Erythroblast (primary cell): ENCODE measurements around the gene GPC3.

ENCODE experiments used
- DNase-seq, 2 experiments: peaks; one replicate each; lab custom pipeline; 2025; lab: John Stamatoyannopoulos, UW
- GATA1 ChIP-seq: IDR thresholded peaks from 2 replicates; pipeline ENCODE4 v1.6.1; 2011; ENCODE audit warnings: low read depth, mild to moderate bottlenecking, control low read depth, low read length, moderate library complexity
- POLR2A ChIP-seq: IDR thresholded peaks from 2 replicates; pipeline ENCODE4 v1.6.1; 2011; ENCODE audit warnings: mild to moderate bottlenecking, low read length

GPC3 gene

DNA sequence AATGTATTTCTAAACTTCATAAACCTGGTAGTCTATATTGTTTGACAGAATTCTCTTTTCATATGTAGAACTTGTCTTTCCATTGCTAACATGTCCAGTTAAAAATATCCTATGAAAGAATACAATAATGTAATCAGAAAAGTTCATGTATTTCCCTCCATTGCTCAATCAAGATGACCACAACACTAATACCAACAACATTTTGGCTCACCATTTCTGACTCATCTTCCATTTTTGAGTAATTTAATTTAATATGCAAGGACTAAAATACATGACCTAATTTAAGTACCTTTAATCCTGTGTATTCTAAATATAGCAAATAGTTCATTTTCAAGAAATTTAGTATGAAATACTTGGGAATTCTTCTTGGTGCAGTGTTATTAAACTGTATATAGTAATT lies 330.6 kb downstream of the GPC3 start:
- no peak for TF ChIP-seq GATA1
- no peak for TF ChIP-seq POLR2A
- DNase-seq, result no peak

GRCh38 chrX:133653358-133653757 lies 332.0 kb downstream of the GPC3 start:
- DNase-seq, result no peak
- no peak for TF ChIP-seq GATA1

- DNase-seq, result no peak
- no peak for TF ChIP-seq GATA1
- TF ChIP-seq POLR2A, result no peak
These were observed 333.2 kb downstream of the GPC3 start for GRCh38 chrX:133652185-133652584.

GRCh38 chrX:133650239-133650638 lies 335.2 kb downstream of the GPC3 start:
- DNase-seq, result no peak
- no peak for TF ChIP-seq POLR2A

- TF ChIP-seq POLR2A (no peak), GATA1 (no peak)
- no peak for DNase-seq
These were observed 335.7 kb downstream of the GPC3 start for GRCh38 chrX:133649651-133650050.

DNA sequence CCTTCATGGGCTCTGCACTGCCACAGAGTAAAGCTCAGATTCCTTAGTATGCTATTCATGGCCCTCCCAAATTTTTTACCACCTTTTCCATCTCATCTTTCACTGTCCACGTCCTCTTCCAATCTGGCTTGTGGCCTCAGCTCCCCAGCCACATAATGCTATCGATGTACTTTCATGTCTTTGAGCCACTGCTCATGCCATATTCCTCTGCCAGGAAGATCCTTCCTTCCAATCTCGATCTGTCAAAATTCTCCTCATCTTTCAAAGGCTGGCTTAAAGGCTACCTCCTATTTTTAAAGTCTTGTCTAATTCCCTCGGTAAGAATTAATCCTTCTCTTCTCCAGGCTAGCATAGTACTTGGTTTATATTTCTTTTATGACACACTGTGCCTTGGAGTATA lies 336.8 kb downstream of the GPC3 start:
- no peak for TF ChIP-seq GATA1
- TF ChIP-seq POLR2A, result no peak
- no peak for DNase-seq

DNA sequence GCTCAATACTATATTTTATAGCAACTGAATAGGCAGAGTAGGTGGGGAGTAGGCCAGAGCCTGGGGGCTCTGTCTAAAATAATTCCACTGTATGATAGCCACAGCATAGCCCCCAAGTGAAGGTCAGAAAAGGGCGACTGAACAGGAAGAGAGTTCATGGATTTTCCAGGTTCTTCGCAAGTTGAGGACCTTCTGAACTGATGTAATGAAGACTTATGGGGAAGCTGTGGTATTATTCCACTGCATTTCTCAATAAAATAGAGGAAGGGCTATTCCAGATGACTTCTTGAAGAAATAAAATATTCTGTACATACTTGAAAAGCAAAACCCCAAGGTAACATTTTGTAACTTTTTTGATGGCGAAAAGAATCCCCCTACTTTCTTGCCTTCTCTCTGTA lies 338.7 kb downstream of the GPC3 start:
- DNase-seq, result no peak
- TF ChIP-seq POLR2A (no peak), GATA1 (no peak)

DNA sequence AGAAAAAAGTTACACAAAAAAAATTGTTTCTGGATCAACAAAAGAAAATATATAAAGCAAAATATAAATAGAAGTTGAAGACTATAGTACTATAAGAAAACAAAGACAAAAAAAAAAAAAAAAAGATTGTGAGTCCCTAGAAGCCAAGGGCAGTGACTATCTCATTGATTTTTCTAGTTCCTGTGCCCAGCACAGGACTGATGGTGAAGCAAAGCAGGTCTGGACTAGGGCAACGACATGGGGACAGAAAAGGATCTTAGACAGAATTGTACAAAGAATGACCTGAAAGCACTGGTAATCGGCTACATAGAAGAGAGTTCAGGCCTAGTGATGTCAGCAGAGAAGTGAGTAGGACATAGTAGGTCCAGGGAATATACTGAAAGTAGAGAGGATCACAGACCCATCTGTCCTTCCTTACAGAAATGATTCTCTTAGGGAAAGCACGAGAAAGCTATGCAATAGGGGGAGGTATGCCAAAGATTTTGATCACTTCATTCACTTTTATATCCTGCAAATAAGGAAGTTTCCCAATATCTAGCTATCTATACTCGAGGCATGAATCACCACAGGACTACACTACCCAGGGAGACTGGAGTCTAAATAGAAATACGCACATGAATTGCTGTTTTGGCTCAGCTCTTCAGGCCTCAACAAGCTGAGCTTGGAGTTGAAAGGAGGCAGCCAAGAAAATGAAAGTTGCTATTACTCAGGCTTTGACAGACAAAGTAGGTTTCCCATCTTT lies 339.2 kb downstream of the GPC3 start:
- TF ChIP-seq GATA1, result no peak
- no peak for TF ChIP-seq POLR2A
- DNase-seq, result no peak

- no peak for TF ChIP-seq POLR2A
- TF ChIP-seq GATA1, result no peak
- DNase-seq, result no peak
These were observed 340.1 kb downstream of the GPC3 start for GRCh38 chrX:133645256-133645655.

DNA sequence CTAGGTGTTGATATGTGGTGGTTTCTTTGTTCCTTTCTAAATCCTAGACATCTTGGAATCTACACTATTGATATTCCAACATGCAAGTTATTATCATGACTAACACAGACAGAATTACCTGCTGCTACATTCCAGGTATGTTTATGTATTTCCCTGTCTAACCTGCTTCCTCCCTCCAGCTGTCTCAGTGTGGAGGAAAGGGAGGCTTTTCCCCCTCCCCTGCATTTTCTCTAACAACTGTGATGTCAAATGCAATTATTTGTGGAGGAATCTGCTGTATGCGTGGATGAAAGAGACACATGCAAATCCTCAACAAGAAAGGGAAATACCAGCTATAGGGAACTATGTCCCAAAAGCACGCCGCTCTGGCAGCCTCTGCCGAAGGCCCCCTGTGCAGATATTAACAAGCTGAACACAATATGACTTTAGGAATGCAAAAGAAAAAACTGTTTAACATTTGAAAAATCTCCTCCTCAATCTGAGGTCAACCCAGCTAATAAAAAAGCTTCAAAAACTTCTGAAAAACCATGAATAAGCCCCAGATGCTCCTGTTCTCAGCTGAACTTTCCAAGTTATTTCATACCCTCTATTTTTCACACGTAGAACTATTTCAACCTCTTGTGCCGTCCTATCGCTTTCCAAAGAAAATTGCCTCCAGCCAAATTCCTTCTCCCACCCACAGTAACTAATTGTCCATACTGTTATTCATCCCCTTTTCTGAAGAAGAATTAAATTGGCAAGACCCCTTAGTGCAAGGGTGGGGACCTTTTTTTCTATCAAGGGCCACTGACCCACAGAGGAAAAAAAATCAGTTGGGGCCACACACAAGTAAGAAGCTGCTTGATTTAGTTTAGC lies 345.0 kb downstream of the GPC3 start:
- TF ChIP-seq POLR2A, result no peak
- no peak for TF ChIP-seq GATA1
- no peak for DNase-seq

- no peak for TF ChIP-seq POLR2A
- TF ChIP-seq GATA1, result no peak
- no peak for DNase-seq
These were observed 345.7 kb downstream of the GPC3 start for GRCh38 chrX:133639726-133640125.

- no peak for DNase-seq
- TF ChIP-seq GATA1 (no peak), POLR2A (no peak)
These were observed 347.1 kb downstream of the GPC3 start for GRCh38 chrX:133638285-133638684.

- no peak for DNase-seq
- no peak for TF ChIP-seq POLR2A
- no peak for TF ChIP-seq GATA1
These were observed 347.6 kb downstream of the GPC3 start for GRCh38 chrX:133637765-133638164.

DNA sequence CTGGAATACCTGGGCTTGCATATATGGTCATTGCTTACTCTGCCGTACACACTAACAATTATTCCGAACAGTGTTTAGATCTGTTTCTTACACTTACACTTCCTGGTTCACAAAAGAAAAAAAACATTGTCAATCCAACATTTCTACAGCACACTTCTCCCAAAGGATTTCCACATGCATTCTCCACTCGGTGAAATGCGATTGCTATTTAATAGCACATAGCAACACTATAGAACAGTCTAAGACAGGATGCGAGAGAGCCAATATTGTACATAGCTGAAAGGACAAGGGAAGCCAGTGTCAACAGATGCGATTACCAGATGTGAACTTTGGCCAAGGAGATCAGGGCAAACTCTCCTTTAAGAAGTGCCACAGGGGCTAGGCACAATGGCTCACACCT lies 349.4 kb downstream of the GPC3 start:
- DNase-seq, result no peak
- TF ChIP-seq GATA1, result no peak

DNA sequence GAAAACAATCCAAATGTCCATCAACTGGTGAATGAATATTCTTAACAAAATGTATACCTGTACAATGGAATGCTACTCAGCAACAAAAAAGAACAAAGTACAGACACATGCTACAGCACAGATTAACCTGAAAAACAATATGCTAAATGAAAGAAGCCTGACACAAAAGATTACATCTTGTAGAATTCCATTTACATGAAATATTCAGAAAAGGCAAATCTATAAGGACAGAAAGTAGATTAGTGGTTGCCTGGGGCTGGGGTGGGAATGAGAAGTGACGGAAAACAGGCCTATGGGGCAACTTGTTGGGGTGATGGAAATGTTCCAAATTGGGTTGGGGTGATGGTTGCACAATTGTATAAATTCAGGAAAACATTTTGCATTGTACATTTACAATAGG lies 351.0 kb downstream of the GPC3 start:
- no peak for DNase-seq
- no peak for TF ChIP-seq POLR2A
- no peak for TF ChIP-seq GATA1
